Measurements from ENCODE around the gene MRPL12. TPM values are rescaled to one million over a fixed set of nuclear protein-coding genes. Genes with fewer than 3 reads are reported as not detected.

MRPL12 gene
- total and polyA plus RNA-seq, 9 of the 15 experiments (the other 6 are each of a cell fraction or from before 2014, with no cell fraction given) = 0.94 to 338 (median 100) TPM

GRCh38 chr17:81684442-81684911 lies 18.7 kb upstream of the MRPL12 start:
- no peak for ATAC-seq
- intact Hi-C loops (cut with micrococcal nuclease) = no loop called here
- H2AFZ ChIP-seq (ENCODE audit: low read depth, low read length) = no peak overlapping the region
- TSS peak; percentile 68 for BruUV-seq (replicated peaks)
- DNase-seq (ENCODE audit: extremely low read depth in 1 of 4, low spot score in 3 of 4) = peak in 2 of 4 experiments; percentile 61 to 68
- H3K27ac ChIP-seq (ENCODE audit: extremely low read depth, low read depth, low read length) = peak overlapping the region; percentile 95
- ChIA-PET POLR2A (interaction anchor here (0.6 to 3.5 kb wide), 10 partner anchors 9 to 1079 kb away, joined by 3 to 39 read pairs (median 6); partner anchors contain the start of genes CCDC137, MRPL12 and OXLD1), CTCF (ENCODE audit: low intra/inter-chr PET ratio) (no interaction called here)
- peak overlapping the region; percentile 96 for H3K4me3 ChIP-seq
- no peaks in the 10 kb centered on the region for H3K9me3 ChIP-seq (replicated peaks; ENCODE audit: control insufficient read depth, insufficient read depth, low read depth, low read length)
- peaks cover 6% of the 10 kb centered on the region for H3K9me1 ChIP-seq (ENCODE audit: control insufficient read depth, insufficient read depth, low read length)
- peaks cover 59% of the 10 kb centered on the region; the same call in 2 of the 3 replicates for H3K36me3 ChIP-seq (ENCODE audit: control insufficient read depth, insufficient read depth, low read length)
- FAIRE-seq = peak; percentile 44
- H3K9ac ChIP-seq (ENCODE audit: insufficient read depth in 1 of 2, low read depth in 2 of 2, low read length in 2 of 2) = peak overlapping the region; percentile 94 to 96
- under 1% methylated on average over 16 of the region's 16 CpGs for WGBS (ENCODE audit: insufficient coverage, low coverage, missing lambda C conversion rate)
- peak overlapping the region; percentile 96 for H3K4me2 ChIP-seq (ENCODE audit: insufficient read depth, low read length)
- in situ Hi-C loops (cut with MboI) = no loop called here
- peaks cover 13 to 66% of the 10 kb centered on the region in 2 experiments for H3K4me1 ChIP-seq (replicated peaks in 1 of 2; ENCODE audit: control insufficient read depth in 2 of 2, insufficient read depth in 2 of 2, low read length in 2 of 2)
- peaks cover 16% of the 10 kb centered on the region; the same call in 1 of the 2 replicates for H4K20me1 ChIP-seq (replicated peaks; ENCODE audit: control insufficient read depth, insufficient read depth, low read length)
- peaks cover 55% of the 10 kb centered on the region for H3K79me2 ChIP-seq (ENCODE audit: control insufficient read depth, insufficient read depth, low read length)
- no peaks in the 10 kb centered on the region for H3K27me3 ChIP-seq (ENCODE audit: control insufficient read depth in 2 of 2, insufficient read depth in 2 of 2, low read length in 2 of 2)
- TF ChIP-seq MYBL2 (IDR thresholded peaks at IDR 0.05; ENCODE audit: low read depth) (no peak), MYBL2 (CRISPR knock-in tag; IDR thresholded peaks at IDR 0.05; ENCODE audit: borderline replicate concordance) (no peak), ZEB2 (IDR thresholded peaks at IDR 0.05) (no peak), POLR2H (tag; IDR thresholded peaks at IDR 0.05; ENCODE audit: low read depth) (no peak), L3MBTL2 (IDR thresholded peaks at IDR 0.05) (peak; percentile 95), JUN (IDR thresholded peaks at IDR 0.05; ENCODE audit: borderline replicate concordance, low read depth, low read length) (no peak), JUN (CRISPR knock-in tag; IDR thresholded peaks at IDR 0.05; ENCODE audit: borderline replicate concordance) (no peak), RUNX1 (IDR thresholded peaks at IDR 0.05; ENCODE audit: low read depth) (no peak), SUPT5H (IDR thresholded peaks at IDR 0.05) (no peak), ESRRA (IDR thresholded peaks at IDR 0.05; ENCODE audit: borderline replicate concordance, low read depth) (no peak), ZFP30 (CRISPR knock-in tag; IDR thresholded peaks at IDR 0.05; ENCODE audit: borderline replicate concordance) (no peak), IFI16 (CRISPR knock-in tag; IDR thresholded peaks at IDR 0.05) (no peak), MYNN (IDR thresholded peaks at IDR 0.05) (no peak), MYNN (CRISPR knock-in tag; IDR thresholded peaks at IDR 0.05) (no peak), FOXA3 (CRISPR knock-in tag; conservative IDR thresholded peaks at IDR 0.05 in 1 of 2, IDR thresholded peaks at IDR 0.05 in 1 of 2) (peak in 1 of 2 experiments; percentile 82; a peak in 2 of 4 replicates), RBM14 (IDR thresholded peaks at IDR 0.05; ENCODE audit: borderline replicate concordance, insufficient read depth, low read depth, low read length) (no peak), ZBTB2 (IDR thresholded peaks at IDR 0.05) (no peak)
- TF ChIP-seq, protein P1, sequence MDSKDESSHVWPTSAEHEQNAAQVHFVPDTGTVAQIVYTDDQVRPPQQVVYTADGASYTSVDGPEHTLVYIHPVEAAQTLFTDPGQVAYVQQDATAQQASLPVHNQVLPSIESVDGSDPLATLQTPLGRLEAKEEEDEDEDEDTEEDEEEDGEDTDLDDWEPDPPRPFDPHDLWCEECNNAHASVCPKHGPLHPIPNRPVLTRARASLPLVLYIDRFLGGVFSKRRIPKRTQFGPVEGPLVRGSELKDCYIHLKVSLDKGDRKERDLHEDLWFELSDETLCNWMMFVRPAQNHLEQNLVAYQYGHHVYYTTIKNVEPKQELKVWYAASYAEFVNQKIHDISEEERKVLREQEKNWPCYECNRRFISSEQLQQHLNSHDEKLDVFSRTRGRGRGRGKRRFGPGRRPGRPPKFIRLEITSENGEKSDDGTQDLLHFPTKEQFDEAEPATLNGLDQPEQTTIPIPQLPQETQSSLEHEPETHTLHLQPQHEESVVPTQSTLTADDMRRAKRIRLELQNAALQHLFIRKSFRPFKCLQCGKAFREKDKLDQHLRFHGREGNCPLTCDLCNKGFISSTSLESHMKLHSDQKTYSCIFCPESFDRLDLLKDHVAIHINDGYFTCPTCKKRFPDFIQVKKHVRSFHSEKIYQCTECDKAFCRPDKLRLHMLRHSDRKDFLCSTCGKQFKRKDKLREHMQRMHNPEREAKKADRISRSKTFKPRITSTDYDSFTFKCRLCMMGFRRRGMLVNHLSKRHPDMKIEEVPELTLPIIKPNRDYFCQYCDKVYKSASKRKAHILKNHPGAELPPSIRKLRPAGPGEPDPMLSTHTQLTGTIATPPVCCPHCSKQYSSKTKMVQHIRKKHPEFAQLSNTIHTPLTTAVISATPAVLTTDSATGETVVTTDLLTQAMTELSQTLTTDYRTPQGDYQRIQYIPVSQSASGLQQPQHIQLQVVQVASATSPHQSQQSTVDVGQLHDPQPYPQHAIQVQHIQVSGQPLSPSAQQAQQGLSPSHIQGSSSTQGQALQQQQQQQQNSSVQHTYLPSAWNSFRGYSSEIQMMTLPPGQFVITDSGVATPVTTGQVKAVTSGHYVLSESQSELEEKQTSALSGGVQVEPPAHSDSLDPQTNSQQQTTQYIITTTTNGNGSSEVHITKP (IDR thresholded peaks at IDR 0.05; ENCODE audit: partially characterized antibody) = no peak
